Neural cell (in vitro differentiated cells): ENCODE results near the gene ACTN1. TPM values are rescaled to one million over a fixed set of nuclear protein-coding genes. Genes with fewer than 3 reads are reported as not detected.

Experiments
- H2AFZ ChIP-seq: fragments of 200-600, 300-800 bp; sonication (generic), shearing (Covaris generic); 2 replicates; pipeline ENCODE4 v1.6.0; 2014; ENCODE audit warnings: low read depth, mild to moderate bottlenecking, antibody characterized with exemption, low read length, moderate library complexity
- H3F3A ChIP-seq: fragments of 200-600 bp; shearing (Covaris generic); 2 replicates; pipeline ENCODE4 v1.6.1; 2016; ENCODE audit warnings: mild to moderate bottlenecking, moderate library complexity, mixed read lengths, antibody characterized with exemption, low read length; ENCODE audit not compliant: insufficient read depth, poor library complexity, severe bottlenecking
- H3K27ac ChIP-seq: fragments of 200-600, 300-800 bp; sonication (generic), shearing (Covaris generic); 2 replicates; pipeline ENCODE4 v1.5.1; 2014; ENCODE audit warnings: mild to moderate bottlenecking, low read length, moderate library complexity
- H3K27me3 ChIP-seq: fragments of 300-800, 200-600 bp; sonication (generic), shearing (Covaris generic); 2 replicates; pipeline ENCODE4 v1.6.0; 2014; ENCODE audit warnings: mild to moderate bottlenecking, low read depth, low read length, moderate library complexity; ENCODE audit not compliant: insufficient read depth
- H3K36me3 ChIP-seq: fragments of 300-800, 200-600 bp; sonication (generic), shearing (Covaris generic); 2 replicates; pipeline ENCODE4 v1.5.1; 2014; ENCODE audit warnings: mild to moderate bottlenecking, antibody characterized with exemption, low read length, moderate library complexity; ENCODE audit not compliant: insufficient read depth
- H3K4me2 ChIP-seq: fragments of 300-800, 200-600 bp; sonication (generic), shearing (Covaris generic); 2 replicates; pipeline ENCODE4 v1.6.0; 2014; ENCODE audit warnings: mild to moderate bottlenecking, low read length
- H3K4me3 ChIP-seq: fragments of 300-800, 200-600 bp; sonication (generic), shearing (Covaris generic); 2 replicates; pipeline ENCODE4 v1.5.1; 2014; ENCODE audit warnings: mild to moderate bottlenecking, low read length, moderate library complexity
- H3K79me2 ChIP-seq: fragments of 200-600 bp; shearing (Covaris generic); replicated peaks from 2 replicates; pipeline ENCODE4 v1.6.0; 2014; ENCODE audit warnings: mild to moderate bottlenecking, low read length, moderate library complexity; ENCODE audit not compliant: insufficient read depth
- H3K9ac ChIP-seq: fragments of 300-800, 200-600 bp; sonication (generic), shearing (Covaris generic); 2 replicates; pipeline ENCODE4 v1.6.1; 2016; ENCODE audit warnings: mild to moderate bottlenecking, low read length, mixed read lengths
- H3K9me2 ChIP-seq: fragments of 200-600 bp; shearing (Covaris generic); 2 replicates; pipeline ENCODE4 v1.6.1; 2016; ENCODE audit warnings: mild to moderate bottlenecking, low read length, mixed read lengths; ENCODE audit not compliant: insufficient read depth
- H3K9me3 ChIP-seq: fragments of 200-600, 300-800 bp; sonication (generic), shearing (Covaris generic); 2 replicates; pipeline ENCODE4 v1.6.1; 2016; ENCODE audit warnings: mild to moderate bottlenecking, mixed run types, low read length, moderate library complexity, mixed read lengths
- H4K20me1 ChIP-seq: fragments of 200-600 bp; shearing (Covaris generic); 2 replicates; pipeline ENCODE4 v1.6.1; 2016; ENCODE audit warnings: mild to moderate bottlenecking, mixed run types; ENCODE audit not compliant: insufficient read depth
- CTCF ChIP-seq: fragments of 450-650 bp; IDR thresholded peaks from 2 replicates; pipeline ENCODE4 v1.5.1; 2014; ENCODE audit warnings: antibody characterized with exemption, mild to moderate bottlenecking, moderate library complexity; ENCODE audit not compliant: poor library complexity, severe bottlenecking
- EP300 ChIP-seq: fragments of 450-650 bp; conservative IDR thresholded peaks from 2 replicates; pipeline ENCODE4 v1.6.1; 2014; ENCODE audit warnings: antibody characterized with exemption, mild to moderate bottlenecking, moderate library complexity; ENCODE audit not compliant: poor library complexity, severe bottlenecking
- EZH2 ChIP-seq: fragments of 200-600, 300-800 bp; shearing (Covaris generic), sonication (generic); IDR thresholded peaks from 2 replicates; pipeline ENCODE4 v1.6.1; 2014; ENCODE audit warnings: antibody characterized with exemption, low read length, borderline replicate concordance, mild to moderate bottlenecking; ENCODE audit not compliant: insufficient read depth, poor library complexity, severe bottlenecking
- MXI1 ChIP-seq: fragments of 450-650 bp; conservative IDR thresholded peaks from 2 replicates; pipeline ENCODE4 v1.6.1; 2014; ENCODE audit warnings: antibody characterized with exemption, mild to moderate bottlenecking; ENCODE audit not compliant: poor library complexity, severe bottlenecking
- POLR2AphosphoS5 ChIP-seq: IDR thresholded peaks from 2 replicates; pipeline ENCODE4 v1.6.1; 2012
- RAD21 ChIP-seq: fragments of 450-650 bp; conservative IDR thresholded peaks from 2 replicates; pipeline ENCODE4 v1.6.1; 2014; ENCODE audit warnings: antibody characterized with exemption, mild to moderate bottlenecking, moderate library complexity
- REST ChIP-seq: IDR thresholded peaks from 2 replicates; pipeline ENCODE4 v1.6.1; 2012; ENCODE audit warnings: borderline replicate concordance
- SMC3 ChIP-seq: fragments of 450-650 bp; conservative IDR thresholded peaks from 2 replicates; pipeline ENCODE4 v1.6.1; 2014; ENCODE audit warnings: antibody characterized with exemption, mild to moderate bottlenecking, moderate library complexity; ENCODE audit not compliant: poor library complexity
- TAF1 ChIP-seq: IDR thresholded peaks from 2 replicates; pipeline ENCODE4 v1.6.1; 2012; ENCODE audit warnings: low read depth
- polyA plus RNA-seq: library from polyadenylated mRNA; depleted of rRNA; stranded (reverse); fragments of >200 nt; gene quantifications from 2 replicates; pipeline ENCODE4 v1.2.3, GENCODE V29; 2014

ACTN1 gene
- polyA plus RNA-seq, 1 donor from 2014 or later = 10.8 TPM

- Histone ChIP-seq H3K9me2 (no peaks in the 10 kb centered on the region), H3K9me3 (no peaks in the 10 kb centered on the region), H3K27me3 (no peaks in the 10 kb centered on the region), H3K4me3 (no peak overlapping the region), H3K36me3 (no peaks in the 10 kb centered on the region), H3K4me2 (no peak overlapping the region), H3K9ac (no peak overlapping the region), H3F3A (no peaks in the 10 kb centered on the region), H2AFZ (no peak overlapping the region), H3K79me2 (peaks cover 15% of the 10 kb centered on the region), H3K27ac (no peak overlapping the region), H4K20me1 (no peaks in the 10 kb centered on the region)
- TF ChIP-seq REST = no peak
- TF ChIP-seq EZH2 = no peak
- TF ChIP-seq MXI1 = no peak
- TF ChIP-seq CTCF = no peak
- no peak for TF ChIP-seq EP300
- TF ChIP-seq RAD21 = no peak
- no peak for TF ChIP-seq TAF1
- no peak for TF ChIP-seq SMC3
- no peak for TF ChIP-seq POLR2AphosphoS5
Observed at GRCh38 chr14:68968721-68969120, 10.4 kb downstream of the ACTN1 start.

- TF ChIP-seq MXI1 = no peak
- no peak for TF ChIP-seq RAD21
- no peak for TF ChIP-seq TAF1
- TF ChIP-seq REST = no peak
- TF ChIP-seq CTCF = no peak
- TF ChIP-seq POLR2AphosphoS5 = no peak
- no peak for TF ChIP-seq SMC3
- no peak for TF ChIP-seq EZH2
- no peak for TF ChIP-seq EP300
- H3K36me3 ChIP-seq = no peaks in the 10 kb centered on the region
- H3F3A ChIP-seq = no peaks in the 10 kb centered on the region
- H3K4me2 ChIP-seq = no peak overlapping the region
- no peak overlapping the region for H3K4me3 ChIP-seq
- no peaks in the 10 kb centered on the region for H4K20me1 ChIP-seq
- no peaks in the 10 kb centered on the region for H3K27me3 ChIP-seq
- no peak overlapping the region for H2AFZ ChIP-seq
- H3K9me2 ChIP-seq = no peaks in the 10 kb centered on the region
- H3K9ac ChIP-seq = no peak overlapping the region
- H3K79me2 ChIP-seq = peaks cover 15% of the 10 kb centered on the region
- no peaks in the 10 kb centered on the region for H3K9me3 ChIP-seq
- H3K27ac ChIP-seq = no peak overlapping the region
Observed at GRCh38 chr14:68968051-68968450, 11.1 kb downstream of the ACTN1 start.
